A549 (cell line): ENCODE results near the gene TLE1. TPM values are rescaled to one million over a fixed set of nuclear protein-coding genes. Genes with fewer than 3 reads are reported as not detected.
A peak's percentile ranks its signal among the peaks of the same experiment; 100 is the strongest.

Experiments
- ATAC-seq, 2 experiments: fragments of 200-7000 bp in 1 of 2; fragments of >200 bp in 1 of 2; cut with Nextera tagmentation in 1 of 2; cut with Tn5 transposase in 1 of 2; 3 replicates each; pipeline versions ENCODE4 v1.8.0 to v1.9.1; 2018 to 2020; ENCODE audit warnings: mild to moderate bottlenecking in 1 of 2, moderate library complexity in 1 of 2
- CTCF ChIA-PET: fragments of 300-600 bp; sonication (Branson Sonifier 250); formaldehyde crosslinking; extraction: SDS; loops from one replicate; lab custom pipeline; 2021; ENCODE audit warnings: antibody characterized with exemption, inconsistent platforms; lab: Yijun Ruan, JAX
- POLR2A ChIA-PET: fragments of 350-600 bp; formaldehyde crosslinking; extraction: SDS; loops from one replicate; lab custom pipeline; 2021; ENCODE audit warnings: antibody characterized with exemption, inconsistent platforms; lab: Yijun Ruan, JAX
- DNase-seq, 2 experiments: peaks; one replicate each; pipeline versions ENCODE4 v3.0.0 to v3.0.0-alpha.2; 2011 to 2016; ENCODE audit warnings: low read depth in 1 of 2, low spot score in 1 of 2
- FAIRE-seq: peaks from 2 replicates; lab custom pipeline; 2011; peaks lifted over from hg19 to GRCh38; lab: Jason Lieb, UNC
- H3K27ac ChIP-seq, 2 experiments: fragments of >200 bp; sonication (Bioruptor Twin); formaldehyde crosslinking; 3 replicates each; pipeline ENCODE4 v1.5.1; 2016 to 2017
- H3K4me1 ChIP-seq: fragments of >200 bp; sonication (Bioruptor Twin); formaldehyde crosslinking; 3 replicates; pipeline ENCODE4 v1.6.1; 2016
- H3K4me2 ChIP-seq: fragments of >200 bp; sonication (Bioruptor Twin); formaldehyde crosslinking; 3 replicates; pipeline ENCODE4 v1.6.1; 2016
- H3K4me3 ChIP-seq: fragments of >200 bp; sonication (Bioruptor Twin); formaldehyde crosslinking; 3 replicates; pipeline ENCODE4 v1.5.1; 2016
- H3K9me3 ChIP-seq: fragments of >200 bp; sonication (Bioruptor Twin); formaldehyde crosslinking; 3 replicates; pipeline ENCODE4 v1.6.1; 2016
- BCL3 ChIP-seq: fragments of >200 bp; sonication (Bioruptor Twin); formaldehyde crosslinking; IDR thresholded peaks from 3 replicates; pipeline ENCODE4 v1.6.1; 2016
- BHLHE40 ChIP-seq: IDR thresholded peaks from 2 replicates; pipeline ENCODE4 v1.6.1; 2012; ENCODE audit warnings: low read depth, low read length, inconsistent platforms
- CBX2 ChIP-seq: fragments of 200-600 bp; sonication (generic); IDR thresholded peaks from 2 replicates; pipeline ENCODE4 v1.6.1; 2016; ENCODE audit warnings: low read depth, mild to moderate bottlenecking, borderline replicate concordance
- CBX8 ChIP-seq: fragments of 200-600 bp; sonication (generic); IDR thresholded peaks from 2 replicates; pipeline ENCODE4 v1.6.1; 2016
- CEBPB ChIP-seq, 2 experiments: fragments of >200 bp in 1 of 2; sonication (Bioruptor Twin) in 1 of 2; formaldehyde crosslinking in 1 of 2; IDR thresholded peaks; 2 replicates each; pipeline ENCODE4 v1.6.1; 2012 to 2016
- CHD2 ChIP-seq: fragments of 150-350 bp; IDR thresholded peaks from 2 replicates; pipeline ENCODE4 v1.6.1; 2014; ENCODE audit warnings: low read length; ENCODE audit not compliant: partially characterized antibody
- E2F6 ChIP-seq: IDR thresholded peaks from 2 replicates; pipeline ENCODE4 v1.6.1; 2012; ENCODE audit warnings: low read depth, borderline replicate concordance
- EHMT2 ChIP-seq: fragments of 200-600 bp; sonication (generic); IDR thresholded peaks from 2 replicates; pipeline ENCODE4 v1.6.1; 2016; ENCODE audit warnings: antibody characterized with exemption, low read depth, mild to moderate bottlenecking, moderate library complexity
- ELK1 ChIP-seq: fragments of 150-350 bp; IDR thresholded peaks from 2 replicates; pipeline ENCODE4 v1.6.1; 2014; ENCODE audit warnings: low read depth, mild to moderate bottlenecking, low read length
- FOSB ChIP-seq: fragments of 250-450 bp; sonication (Bioruptor Pico); IDR thresholded peaks from 2 replicates; pipeline ENCODE4 v1.5.0; 2020; ENCODE audit warnings: mild to moderate bottlenecking, moderate library complexity
- FOXS1 ChIP-seq: fragments of 250-450 bp; sonication (Bioruptor Pico); IDR thresholded peaks from 2 replicates; pipeline ENCODE4 v1.5.0; 2020; ENCODE audit warnings: mild to moderate bottlenecking, moderate library complexity
- GATA3 ChIP-seq: IDR thresholded peaks from 2 replicates; pipeline ENCODE4 v1.6.1; 2012; ENCODE audit warnings: borderline replicate concordance
- HEYL ChIP-seq: fragments of 250-450 bp; sonication (Bioruptor Pico); IDR thresholded peaks from 2 replicates; pipeline ENCODE4 v1.8.0; 2021; ENCODE audit warnings: mild to moderate bottlenecking, moderate library complexity
- HOXB13 ChIP-seq: fragments of 250-450 bp; sonication (Bioruptor Pico); IDR thresholded peaks from 2 replicates; pipeline ENCODE4 v1.5.0; 2020; ENCODE audit warnings: low read depth, mild to moderate bottlenecking, moderate library complexity
- HOXB5 ChIP-seq: fragments of 250-450 bp; sonication (Bioruptor Pico); IDR thresholded peaks from 2 replicates; pipeline ENCODE4 v1.5.0; 2020; ENCODE audit warnings: mild to moderate bottlenecking, moderate library complexity
- JUNB ChIP-seq: fragments of >200 bp; sonication (Bioruptor Twin); formaldehyde crosslinking; IDR thresholded peaks from 2 replicates; pipeline ENCODE4 v1.6.1; 2016
- KDM5A ChIP-seq: fragments of 200-600 bp; sonication (generic); IDR thresholded peaks from 2 replicates; pipeline ENCODE4 v1.6.1; 2016; ENCODE audit warnings: antibody characterized with exemption, mild to moderate bottlenecking
- MAFK ChIP-seq: fragments of 450-650 bp; IDR thresholded peaks from 2 replicates; pipeline ENCODE4 v1.6.1; 2014; ENCODE audit not compliant: partially characterized antibody
- MAX ChIP-seq: IDR thresholded peaks from 2 replicates; pipeline ENCODE4 v1.6.1; 2012
- MYC ChIP-seq: IDR thresholded peaks from 2 replicates; pipeline ENCODE4 v1.6.1; 2012; ENCODE audit warnings: mild to moderate bottlenecking, inconsistent platforms, low read length, improper control_type of control experiment, borderline replicate concordance
- NPAS2 ChIP-seq: fragments of 250-450 bp; sonication (Bioruptor Pico); IDR thresholded peaks from 2 replicates; pipeline ENCODE4 v1.8.0; 2022; ENCODE audit warnings: mild to moderate bottlenecking, moderate library complexity, borderline replicate concordance
- NR3C1 ChIP-seq: fragments of >200 bp; sonication (Bioruptor Twin); formaldehyde crosslinking; IDR thresholded peaks from 3 replicates; pipeline ENCODE4 v1.6.1; 2017
- PHF8 ChIP-seq: fragments of 200-600 bp; sonication (generic); IDR thresholded peaks from 2 replicates; pipeline ENCODE4 v1.6.1; 2016; ENCODE audit warnings: low read depth, mild to moderate bottlenecking, antibody characterized with exemption, moderate library complexity, borderline replicate concordance
- RARB ChIP-seq: fragments of 250-450 bp; sonication (Bioruptor Pico); IDR thresholded peaks from 2 replicates; pipeline ENCODE4 v1.8.0; 2021; ENCODE audit warnings: mild to moderate bottlenecking, moderate library complexity
- RCOR1 ChIP-seq: fragments of 150-350 bp; IDR thresholded peaks from 2 replicates; pipeline ENCODE4 v1.6.1; 2014; ENCODE audit warnings: antibody characterized with exemption, low read length, low read depth
- RNF2 ChIP-seq: fragments of 200-600 bp; sonication (generic); IDR thresholded peaks from 2 replicates; pipeline ENCODE4 v1.6.1; 2016; ENCODE audit warnings: low read depth, mild to moderate bottlenecking, antibody characterized with exemption, moderate library complexity, borderline replicate concordance
- SREBF2 ChIP-seq: fragments of 450-650 bp; IDR thresholded peaks from 2 replicates; pipeline ENCODE4 v1.6.1; 2014; ENCODE audit warnings: mild to moderate bottlenecking, moderate library complexity
- TFCP2L1 ChIP-seq: fragments of 250-450 bp; sonication (Bioruptor Pico); IDR thresholded peaks from 2 replicates; pipeline ENCODE4 v1.5.0; 2021; ENCODE audit warnings: mild to moderate bottlenecking
- TP53 ChIP-seq: fragments of 250-450 bp; sonication (Bioruptor Pico); IDR thresholded peaks from 2 replicates; pipeline ENCODE4 v1.5.0; 2021; ENCODE audit warnings: mild to moderate bottlenecking, moderate library complexity
- ZFP36 ChIP-seq: fragments of 450-650 bp; IDR thresholded peaks from 2 replicates; pipeline ENCODE4 v1.6.1; 2014; ENCODE audit warnings: borderline replicate concordance; ENCODE audit not compliant: partially characterized antibody
- ZNF302 ChIP-seq: fragments of 250-450 bp; sonication (Bioruptor Pico); IDR thresholded peaks from 2 replicates; pipeline ENCODE4 v1.9.0; 2021; ENCODE audit warnings: inconsistent platforms, mild to moderate bottlenecking, moderate library complexity
- WGBS: methylation state at CpG from one replicate; pipeline ENCODE4 v1.1.6; 2017; ENCODE audit errors: missing lambda C conversion rate; 5-methylcytosine and 5-hydroxymethylcytosine counted together
- polyA plus RNA-seq, 4 experiments: library from polyadenylated mRNA; depleted of rRNA in 3 of 4; stranded (reverse); fragments of >200 nt; fragmentation: RNase III in 1 of 4; extraction: RNeasy Plus Mini Kit Qiagen cat#74134 plus additional on column Dnase treatment in 1 of 4; gene quantifications; 2 replicates in 3 of 4; 3 replicates in 1 of 4; pipeline ENCODE4 v1.2.3, GENCODE V29; 2011 to 2017

Gene TLE1
- polyA plus RNA-seq, 2 of the 4 experiments (the other 2 are of a cell fraction) = 45.8 to 117 TPM

GRCh38 chr9:81693671-81694378 lies 4.5 kb upstream of the TLE1 start:
- DNase-seq (no peak), ATAC-seq (no peak), FAIRE-seq (no peak)
- Histone ChIP-seq H3K9me3 (no peaks in the 10 kb centered on the region), H3K4me1 (peaks cover 11% of the 10 kb centered on the region; the same call in 2 of the 3 replicates), H3K4me3 (no peak overlapping the region), H3K4me2 (no peak overlapping the region), H3K27ac (no peak overlapping the region)
- 83% methylated on average over 6 of the region's 6 CpGs for WGBS
- ChIA-PET POLR2A (no interaction called here), CTCF (no interaction called here)
- TF ChIP-seq ZFP36 (no peak), EHMT2 (no peak), FOXS1 (CRISPR knock-in tag) (no peak), KDM5A (no peak), BCL3 (no peak), SREBF2 (no peak), GATA3 (no peak), HOXB13 (CRISPR knock-in tag) (no peak), CHD2 (no peak), NR3C1 (no peak), E2F6 (no peak), CEBPB (IDR thresholded peaks at IDR 0.05) (no peak)

- H3K4me1 ChIP-seq = peaks cover 18% of the 10 kb centered on the region
- FAIRE-seq (no peak), DNase-seq (peak; percentile 57 to 59), ATAC-seq (0 out of 6 replicates have a peak, but pooled peaks of 1 of the 2 experiments have one; percentile 8)
- H3K9me3 ChIP-seq = no peaks in the 10 kb centered on the region
- peak overlapping the region; percentile 85 for H3K4me2 ChIP-seq
- peak overlapping the region; percentile 86 to 88 for H3K27ac ChIP-seq
- H3K4me3 ChIP-seq = peak overlapping the region; percentile 56
- no peak for TF ChIP-seq ELK1
- TF ChIP-seq MYC = no peak
- TF ChIP-seq ZFP36 = no peak
- TF ChIP-seq HEYL (CRISPR knock-in tag) = no peak
- no peak for TF ChIP-seq TFCP2L1
- TF ChIP-seq GATA3 = no peak
- TF ChIP-seq HOXB5 = no peak
- no peak for TF ChIP-seq CBX8
- TF ChIP-seq RNF2 = no peak
- no peak for TF ChIP-seq RARB (CRISPR knock-in tag)
- TF ChIP-seq MAFK = no peak
- TF ChIP-seq NPAS2 (CRISPR knock-in tag) = no peak
- TF ChIP-seq JUNB = no peak
- no peak for TF ChIP-seq BHLHE40
- TF ChIP-seq SREBF2 = no peak
- TF ChIP-seq CBX2 = no peak
- TF ChIP-seq TP53 (CRISPR knock-in tag) = no peak
- TF ChIP-seq FOSB (CRISPR knock-in tag) = 0 out of 2 replicates have a peak, but pooled peaks have one; percentile 11
- no peak for TF ChIP-seq ZNF302 (CRISPR knock-in tag)
- peak; percentile 61; the same call in 1 of the 2 replicates for TF ChIP-seq E2F6
- peak; percentile 38; the same call in 1 of the 2 replicates for TF ChIP-seq MAX
- no peak for TF ChIP-seq RCOR1
- TF ChIP-seq PHF8 = no peak
- no peak for TF ChIP-seq HOXB13 (CRISPR knock-in tag)
- TF ChIP-seq FOXS1 (CRISPR knock-in tag) = no peak
- CTCF ChIA-PET = interaction anchor here (1.3 to 2.0 kb wide), 3 partner anchors 108 to 174 kb away, joined by 3 to 9 read pairs (median 4); no protein-coding TSS in a partner anchor
- WGBS = 1% methylated on average over 20 of the region's 23 CpGs
- POLR2A ChIA-PET = interaction anchor here (0.7 to 2.7 kb wide), 4 partner anchors 48 to 1318 kb away, joined by 3 to 15 read pairs (median 4); no protein-coding TSS in a partner anchor
These were observed 1.0 kb upstream of the TLE1 start for GRCh38 chr9:81690251-81690851.
